Lower leg skin (tissue), 4 donors: Measurements from ENCODE around the gene TECPR2. TPM values are rescaled to one million over a fixed set of nuclear protein-coding genes. Genes with fewer than 3 reads are reported as not detected.
A peak's percentile ranks its signal among the peaks of the same experiment; 100 is the strongest.

Experiments used
- DNase-seq, 2 donors: peaks; one replicate each; pipeline ENCODE4 v3.0.0-alpha.2; 2019; ENCODE audit warnings: low spot score in 2 of 2
- H3K4me3 ChIP-seq: fragments of 200-600 bp; sonication (generic); 2 replicates; pipeline ENCODE4 v1.5.1; 2017; ENCODE audit warnings: mild to moderate bottlenecking, low read depth; ENCODE audit not compliant: poor library complexity, severe bottlenecking
- CTCF ChIP-seq, 3 donors: fragments of 450-650 bp; IDR thresholded peaks; one replicate each; pipeline ENCODE4 v1.5.1; 2016; ENCODE audit warnings: antibody characterized with exemption in 3 of 3, mild to moderate bottlenecking in 3 of 3, moderate library complexity in 2 of 3
- POLR2A ChIP-seq, 2 donors: fragments of 450-650 bp; IDR thresholded peaks; one replicate each; pipeline ENCODE4 v1.6.1; 2016 to 2017; ENCODE audit warnings: antibody characterized with exemption in 2 of 2, mild to moderate bottlenecking in 1 of 2, moderate library complexity in 1 of 2
- WGBS, 2 donors: methylation state at CpG; one replicate each; pipeline ENCODE4 v1.1.5; 2018; 5-methylcytosine and 5-hydroxymethylcytosine counted together
- intact Hi-C: fragments of 100-400 bp; cut with DNase I; formaldehyde crosslinking; loops from one replicate; pipeline ENCODE4 v1.15.0; 2023; ENCODE audit warnings: low total_unique reads
- total RNA-seq, 4 donors: library from RNA; depleted of rRNA; stranded (reverse); fragments of >200 nt; gene quantifications; one replicate each; pipeline ENCODE4 v1.1.0, GENCODE V29; 2016

TECPR2 gene
- 10 to 100 TPM; 10.8 to 37.8 (median 17.8) TPM for total RNA-seq

GRCh38 chr14:102362545-102363181 lies at the start of gene TECPR2, which contains the start of gene CINP:
TSS of gene TECPR2 (plus strand) at chr14:102362941. CDS start at chr14:102376722, 13,781 bp downstream.
TSS of gene CINP (minus strand) at chr14:102362890. CDS start at chr14:102362851, 39 bp downstream.
- peak; percentile 97 to 100 for DNase-seq
- 0 to 1% methylated on average over 26 of the region's 58 CpGs for WGBS, 2 donors
- intact Hi-C loops, result no loop called here
- no peak for TF ChIP-seq CTCF (IDR thresholded peaks at IDR 0.05)
- TF ChIP-seq POLR2A (IDR thresholded peaks at IDR 0.05), result peak in 1 of 2 donors; percentile 45
- peak within 1 kb of the TSS; percentile 93 for H3K4me3 ChIP-seq

- TF ChIP-seq CTCF (IDR thresholded peaks at IDR 0.05) (peak in 2 of 3 donors; percentile 11 to 85), POLR2A (IDR thresholded peaks at IDR 0.05) (no peak)
- DNase-seq, result peak; percentile 78 to 97
- 8 to 9% methylated on average over 45 to 51 of the region's 52 CpGs for WGBS, 2 donors
Observed at GRCh38 chr14:102314242-102315011, 48.3 kb upstream of the TECPR2 start.

GRCh38 chr14:102315121-102315520 lies 47.6 kb upstream of the TECPR2 start:
- no peak for TF ChIP-seq POLR2A (IDR thresholded peaks at IDR 0.05)
- no peak for TF ChIP-seq CTCF (IDR thresholded peaks at IDR 0.05)
- WGBS, 2 donors, result 94 to 95% methylated on average over 6 of the region's 6 CpGs
- H3K4me3 ChIP-seq, result no peak overlapping the region
- intact Hi-C loops, result loop anchor here (10.0 kb wide), 1 partner anchor 350 kb away; the partner anchor contains the start of gene DYNC1H1
- no peak for DNase-seq

More at GRCh38 chr14:102314242-102315011, 48.3 kb upstream of the TECPR2 start:
- intact Hi-C loops, result loop anchor here (10.0 kb wide), 1 partner anchor 350 kb away; the partner anchor contains the start of gene DYNC1H1
- H3K4me3 ChIP-seq, result peak overlapping the region; percentile 7

GRCh38 chr14:102316338-102316742 lies 46.4 kb upstream of the TECPR2 start:
- no peak overlapping the region for H3K4me3 ChIP-seq
- no peak for DNase-seq
- TF ChIP-seq POLR2A (IDR thresholded peaks at IDR 0.05) (no peak), CTCF (IDR thresholded peaks at IDR 0.05) (no peak)
- 1% methylated on average over 10 of the region's 10 CpGs for WGBS, 2 donors
- intact Hi-C loops, result loop anchor here (10.0 kb wide), 1 partner anchor 352 kb away; the partner anchor contains the start of gene DYNC1H1

- H3K4me3 ChIP-seq, result peak overlapping the region; percentile 25
- intact Hi-C loops, result loop anchor here (10.0 kb wide), 1 partner anchor 352 kb away; the partner anchor contains the start of gene DYNC1H1
- WGBS, 2 donors, result 1% methylated on average over 38 to 49 of the region's 54 CpGs
- DNase-seq, result peak; percentile 92 to 99
- no peak for TF ChIP-seq POLR2A (IDR thresholded peaks at IDR 0.05)
- peak in 1 of 3 donors; percentile 81 for TF ChIP-seq CTCF (IDR thresholded peaks at IDR 0.05)
Observed at GRCh38 chr14:102316743-102317563, 45.8 kb upstream of the TECPR2 start.
